ACC112 (cell line): ENCODE results near the gene ADSS1.

Experiments used
- H2AFZ ChIP-seq: fragments of 200-600 bp; sonication (generic); one replicate; pipeline ENCODE4 v1.6.0; 2017; ENCODE audit warnings: antibody characterized with exemption, low read length; ENCODE audit not compliant: unreplicated experiment
- H3K27ac ChIP-seq: fragments of 200-600 bp; sonication (generic); 2 replicates; pipeline ENCODE4 v1.5.1; 2014; ENCODE audit warnings: low read depth, mild to moderate bottlenecking, antibody characterized with exemption, low read length, moderate library complexity
- H3K27me3 ChIP-seq: fragments of 200-600 bp; sonication (generic); 2 replicates; pipeline ENCODE4 v1.6.1; 2014; ENCODE audit warnings: mild to moderate bottlenecking, antibody characterized with exemption, low read length, moderate library complexity, mixed read lengths; ENCODE audit not compliant: insufficient read depth
- H3K36me3 ChIP-seq: fragments of 200-600 bp; sonication (generic); 2 replicates; pipeline ENCODE4 v1.6.1; 2016; ENCODE audit warnings: mild to moderate bottlenecking, antibody characterized with exemption, low read length, moderate library complexity, mixed read lengths; ENCODE audit not compliant: insufficient read depth
- H3K4me1 ChIP-seq: fragments of 200-600 bp; sonication (generic); one replicate; pipeline ENCODE4 v1.6.1; 2016; ENCODE audit warnings: low read length, mixed read lengths; ENCODE audit not compliant: insufficient read depth, unreplicated experiment, control insufficient read depth
- H3K4me3 ChIP-seq: fragments of 200-600 bp; sonication (generic); 2 replicates; pipeline ENCODE4 v1.5.1; 2014; ENCODE audit warnings: mild to moderate bottlenecking, low read depth, low read length
- H3K79me2 ChIP-seq: fragments of 200-600 bp; sonication (generic); one replicate; pipeline ENCODE4 v1.6.0; 2016; ENCODE audit warnings: low read length; ENCODE audit not compliant: control insufficient read depth, unreplicated experiment, insufficient read depth

ADSS1 gene

GRCh38 chr14:104734051-104734587, 10.1 kb downstream of the ADSS1 start:
- H2AFZ ChIP-seq, result no peak overlapping the region
- no peaks in the 10 kb centered on the region for H3K27me3 ChIP-seq
- no peak overlapping the region for H3K4me3 ChIP-seq
- peaks cover 37% of the 10 kb centered on the region for H3K4me1 ChIP-seq
- H3K27ac ChIP-seq, result no peak overlapping the region
- no peaks in the 10 kb centered on the region for H3K79me2 ChIP-seq
- no peaks in the 10 kb centered on the region for H3K36me3 ChIP-seq

- no peak overlapping the region for H3K27ac ChIP-seq
Observed at GRCh38 chr14:104734601-104734990, 10.6 kb downstream of the ADSS1 start.

GRCh38 chr14:104734991-104735779, 11.2 kb downstream of the ADSS1 start:
- peaks cover 37% of the 10 kb centered on the region for H3K4me1 ChIP-seq
- no peak overlapping the region for H2AFZ ChIP-seq
- H3K79me2 ChIP-seq, result no peaks in the 10 kb centered on the region
- no peaks in the 10 kb centered on the region for H3K36me3 ChIP-seq
- peak overlapping the region; percentile 42; the same call in 1 of the 2 replicates for H3K4me3 ChIP-seq
- H3K27ac ChIP-seq, result peak overlapping the region; percentile 95
- no peaks in the 10 kb centered on the region for H3K27me3 ChIP-seq

More at GRCh38 chr14:104734601-104734990, 10.6 kb downstream of the ADSS1 start:
- H3K79me2 ChIP-seq, result no peaks in the 10 kb centered on the region
- no peak overlapping the region for H3K4me3 ChIP-seq
- no peaks in the 10 kb centered on the region for H3K27me3 ChIP-seq
- peaks cover 37% of the 10 kb centered on the region for H3K4me1 ChIP-seq
- H2AFZ ChIP-seq, result no peak overlapping the region
- H3K36me3 ChIP-seq, result no peaks in the 10 kb centered on the region

- Histone ChIP-seq H2AFZ (peak overlapping the region; percentile 95), H3K27ac (peak overlapping the region; percentile 95)
Observed at GRCh38 chr14:104735830-104736642, 12.0 kb downstream of the ADSS1 start.

GRCh38 chr14:104738375-104739019, 14.5 kb downstream of the ADSS1 start:
- Histone ChIP-seq H3K36me3 (no peaks in the 10 kb centered on the region), H3K27me3 (no peaks in the 10 kb centered on the region), H3K27ac (no peak overlapping the region), H3K4me3 (no peak overlapping the region), H3K4me1 (peaks cover 27% of the 10 kb centered on the region), H2AFZ (no peak overlapping the region), H3K79me2 (no peaks in the 10 kb centered on the region)

More at GRCh38 chr14:104735830-104736642, 12.0 kb downstream of the ADSS1 start:
- H3K36me3 ChIP-seq, result no peaks in the 10 kb centered on the region
- peak overlapping the region; percentile 42 for H3K4me3 ChIP-seq
- H3K79me2 ChIP-seq, result no peaks in the 10 kb centered on the region
- H3K27me3 ChIP-seq, result no peaks in the 10 kb centered on the region
- peaks cover 37% of the 10 kb centered on the region for H3K4me1 ChIP-seq

- Histone ChIP-seq H3K27me3 (no peaks in the 10 kb centered on the region), H2AFZ (no peak overlapping the region), H3K79me2 (no peaks in the 10 kb centered on the region), H3K4me1 (peaks cover 29% of the 10 kb centered on the region), H3K4me3 (no peak overlapping the region), H3K36me3 (no peaks in the 10 kb centered on the region), H3K27ac (no peak overlapping the region)
Observed at GRCh38 chr14:104739026-104739425, 15.0 kb downstream of the ADSS1 start.

GRCh38 chr14:104739546-104740516, 15.8 kb downstream of the ADSS1 start:
- no peak overlapping the region for H3K27ac ChIP-seq
- H3K4me3 ChIP-seq, result no peak overlapping the region
- no peaks in the 10 kb centered on the region for H3K36me3 ChIP-seq
- no peak overlapping the region for H2AFZ ChIP-seq
- H3K27me3 ChIP-seq, result no peaks in the 10 kb centered on the region
- H3K79me2 ChIP-seq, result no peaks in the 10 kb centered on the region
- H3K4me1 ChIP-seq, result peaks cover 29% of the 10 kb centered on the region

- Histone ChIP-seq H3K27ac (no peak overlapping the region), H3K4me1 (peaks cover 18% of the 10 kb centered on the region), H3K27me3 (no peaks in the 10 kb centered on the region), H3K4me3 (no peak overlapping the region), H2AFZ (no peak overlapping the region), H3K79me2 (no peaks in the 10 kb centered on the region), H3K36me3 (no peaks in the 10 kb centered on the region)
Observed at GRCh38 chr14:104741108-104741802, 17.2 kb downstream of the ADSS1 start.

GRCh38 chr14:104741803-104742251, 17.8 kb downstream of the ADSS1 start:
- H3K4me3 ChIP-seq, result no peak overlapping the region
- H3K27ac ChIP-seq, result no peak overlapping the region
- no peaks in the 10 kb centered on the region for H3K27me3 ChIP-seq
- no peaks in the 10 kb centered on the region for H3K36me3 ChIP-seq
- H2AFZ ChIP-seq, result no peak overlapping the region
- H3K79me2 ChIP-seq, result no peaks in the 10 kb centered on the region
- peaks cover 17% of the 10 kb centered on the region for H3K4me1 ChIP-seq
